Caki2 (cell line): Measurements from ENCODE around the gene TLR5. TPM values are rescaled to one million over a fixed set of nuclear protein-coding genes. Genes with fewer than 3 reads are reported as not detected.
"Not testable (repeated sequence)": the region's sequence is repeated elsewhere in the genome, so short reads cannot be mapped to it uniquely, and the experiment has no call there.

Source experiments
- DNase-seq: peaks from one replicate; pipeline ENCODE4 v3.0.0-alpha.2; 2015; ENCODE audit warnings: low read depth
- in situ Hi-C: cut with HindIII; loops from 2 replicates; pipeline ENCODE4 v1.10.0; 2016; ENCODE audit warnings: low sequenced_read_pairs, low pct_unique_long_range_greater_than_20kb, mixed read lengths
- total RNA-seq: library from RNA; depleted of rRNA; stranded (reverse); fragments of >200 nt; shearing (Covaris generic); gene quantifications from 2 replicates; pipeline ENCODE4 v1.2.3, GENCODE V29; 2014; ENCODE audit warnings: low replicate concordance; rRNA removed

The TLR5 gene, protein sequence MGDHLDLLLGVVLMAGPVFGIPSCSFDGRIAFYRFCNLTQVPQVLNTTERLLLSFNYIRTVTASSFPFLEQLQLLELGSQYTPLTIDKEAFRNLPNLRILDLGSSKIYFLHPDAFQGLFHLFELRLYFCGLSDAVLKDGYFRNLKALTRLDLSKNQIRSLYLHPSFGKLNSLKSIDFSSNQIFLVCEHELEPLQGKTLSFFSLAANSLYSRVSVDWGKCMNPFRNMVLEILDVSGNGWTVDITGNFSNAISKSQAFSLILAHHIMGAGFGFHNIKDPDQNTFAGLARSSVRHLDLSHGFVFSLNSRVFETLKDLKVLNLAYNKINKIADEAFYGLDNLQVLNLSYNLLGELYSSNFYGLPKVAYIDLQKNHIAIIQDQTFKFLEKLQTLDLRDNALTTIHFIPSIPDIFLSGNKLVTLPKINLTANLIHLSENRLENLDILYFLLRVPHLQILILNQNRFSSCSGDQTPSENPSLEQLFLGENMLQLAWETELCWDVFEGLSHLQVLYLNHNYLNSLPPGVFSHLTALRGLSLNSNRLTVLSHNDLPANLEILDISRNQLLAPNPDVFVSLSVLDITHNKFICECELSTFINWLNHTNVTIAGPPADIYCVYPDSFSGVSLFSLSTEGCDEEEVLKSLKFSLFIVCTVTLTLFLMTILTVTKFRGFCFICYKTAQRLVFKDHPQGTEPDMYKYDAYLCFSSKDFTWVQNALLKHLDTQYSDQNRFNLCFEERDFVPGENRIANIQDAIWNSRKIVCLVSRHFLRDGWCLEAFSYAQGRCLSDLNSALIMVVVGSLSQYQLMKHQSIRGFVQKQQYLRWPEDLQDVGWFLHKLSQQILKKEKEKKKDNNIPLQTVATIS
- 0.64 TPM in 1 of 2 replicates, not detected in the other for total RNA-seq

DNA sequence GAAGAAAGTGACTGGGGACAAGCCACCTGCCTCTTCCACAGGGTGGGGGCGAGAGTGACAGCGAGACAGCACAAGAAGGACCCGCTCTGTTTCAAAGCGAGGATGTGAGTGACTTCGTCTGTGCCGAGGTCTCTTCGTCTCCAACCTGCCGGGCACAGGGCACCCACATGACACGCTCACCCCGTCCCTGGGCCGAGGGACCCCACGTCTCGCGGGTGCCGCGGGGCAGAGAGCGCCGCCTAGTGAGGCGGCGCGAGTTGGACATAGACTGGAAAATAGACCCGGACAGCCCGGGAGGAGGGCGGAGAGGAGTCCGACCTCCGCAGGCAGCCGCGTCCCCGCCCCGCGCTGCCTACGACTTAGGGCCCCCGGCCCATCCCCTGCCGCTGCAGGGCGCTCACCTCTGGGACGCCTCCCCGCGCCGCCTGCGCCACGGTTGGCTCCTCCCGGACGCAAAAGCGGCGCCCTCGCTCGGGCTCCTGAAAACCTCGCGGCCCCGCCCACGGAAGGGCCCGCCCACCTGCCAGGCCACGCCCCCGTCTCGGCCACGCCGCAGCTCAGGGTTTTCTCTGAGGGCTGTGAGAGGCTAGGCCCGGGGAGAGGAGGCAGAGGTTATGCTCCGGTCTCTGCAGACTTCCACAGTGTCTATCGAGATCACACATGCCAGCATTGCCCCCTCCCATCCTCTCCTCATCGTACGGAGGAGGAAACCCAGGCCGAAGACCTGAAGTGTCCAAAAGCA, at the start of gene TLR5:
Gene TLR5 (minus strand): TSS at position 454 of the 742 bp plus-strand sequence. CDS start 30,217 bp downstream, outside the sequence.
- in situ Hi-C loops: no loop called here

DNA sequence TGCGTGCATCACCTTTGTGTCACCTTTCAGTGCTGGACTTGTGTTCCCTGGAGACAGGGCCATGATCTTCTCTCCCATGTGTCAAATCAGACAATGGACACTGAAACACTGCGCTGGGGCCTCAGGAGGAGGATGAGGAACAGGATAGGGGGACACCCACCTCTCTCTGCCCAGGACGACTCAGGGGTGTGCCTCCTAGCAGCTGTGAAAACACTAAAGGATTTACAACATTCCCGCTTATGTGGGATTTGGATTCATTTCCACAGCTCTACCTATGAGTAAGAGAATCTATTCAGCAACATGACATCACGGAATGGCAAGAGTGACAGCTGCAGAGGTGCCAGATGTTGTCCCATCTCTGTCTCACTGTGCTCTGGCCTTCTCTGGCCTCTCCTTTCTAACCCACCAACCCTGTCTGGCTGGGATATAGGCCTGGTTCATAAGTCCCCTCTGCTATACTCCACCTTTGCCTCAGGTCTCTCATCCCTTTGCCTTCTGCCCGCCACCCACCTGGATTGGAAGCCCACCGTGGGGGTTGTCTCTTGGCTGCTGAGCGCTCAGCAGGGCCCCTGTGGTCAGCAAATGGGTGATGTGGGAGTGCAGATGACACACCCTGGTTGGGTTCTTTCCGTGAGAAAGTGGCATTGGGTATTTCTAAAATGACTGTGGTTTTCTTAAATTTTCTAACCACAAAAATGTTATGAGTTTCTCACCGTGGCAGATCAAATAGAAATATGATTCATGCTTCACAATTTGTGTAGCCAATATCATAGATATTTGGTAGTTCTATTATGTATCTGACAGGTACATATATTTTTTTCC, 47.1 kb upstream of the TLR5 start:
- DNase-seq: no peak
- in situ Hi-C loops: no loop called here

More for the DNA sequence above, at the start of gene TLR5:
- peak; percentile 84 for DNase-seq

DNA sequence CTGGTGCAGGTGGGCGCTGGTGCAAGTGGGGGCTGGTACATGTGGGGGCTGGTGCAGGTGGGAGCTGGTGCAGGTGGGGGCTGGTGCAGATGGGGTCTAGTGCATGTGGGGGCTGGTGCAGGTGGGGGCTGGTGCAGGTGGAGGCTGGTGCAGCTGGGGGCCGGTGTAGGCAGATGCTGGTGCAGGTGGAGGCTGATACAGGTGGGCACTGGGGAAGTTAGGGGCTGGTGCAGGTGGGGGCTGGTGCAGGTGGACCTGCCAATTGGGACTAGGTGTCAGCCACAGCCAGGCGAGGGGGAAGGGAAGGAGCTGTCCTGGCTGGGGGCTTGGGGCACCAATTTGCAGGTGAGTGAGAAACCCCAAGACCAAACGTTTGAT, 46.5 kb upstream of the TLR5 start:
- DNase-seq: no peak
- in situ Hi-C loops: no loop called here

DNA sequence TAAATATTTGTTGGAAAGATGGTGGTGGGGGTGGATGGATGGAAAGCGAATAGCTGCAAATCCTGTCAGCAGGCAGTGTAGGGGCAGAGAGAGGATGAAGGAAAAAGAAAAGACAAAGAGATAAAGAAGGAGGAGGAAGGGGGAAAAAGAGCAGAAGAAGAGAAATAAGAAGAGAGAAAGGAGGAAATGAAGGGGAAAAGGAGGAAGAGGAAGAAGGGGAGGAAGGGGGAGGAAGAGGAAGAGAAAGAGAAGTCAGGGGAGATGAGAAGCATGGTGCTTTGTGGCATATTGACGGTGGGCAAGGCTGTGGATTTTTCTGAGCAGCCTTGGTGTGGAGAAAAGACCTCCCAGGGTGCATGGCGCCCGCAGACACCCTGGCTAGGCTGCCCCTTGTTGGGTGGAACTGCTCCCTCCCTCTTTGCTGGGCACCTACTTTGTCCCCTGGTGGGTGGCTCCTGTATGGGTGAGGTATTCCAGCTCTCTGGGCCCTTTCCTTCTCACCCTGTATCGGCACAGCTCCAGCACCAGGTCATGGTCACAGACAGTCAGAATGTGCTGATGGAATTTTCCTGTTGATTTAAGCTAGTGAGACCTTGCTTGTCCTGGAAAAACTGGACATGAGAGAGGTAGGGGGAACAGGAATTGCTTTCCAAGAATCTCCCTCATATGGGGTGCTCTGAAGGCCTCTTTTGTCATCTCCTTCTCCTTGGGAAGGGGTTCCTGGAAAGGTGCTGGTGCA, 45.7 kb upstream of the TLR5 start:
- in situ Hi-C loops: no loop called here
- no peak for DNase-seq

DNA sequence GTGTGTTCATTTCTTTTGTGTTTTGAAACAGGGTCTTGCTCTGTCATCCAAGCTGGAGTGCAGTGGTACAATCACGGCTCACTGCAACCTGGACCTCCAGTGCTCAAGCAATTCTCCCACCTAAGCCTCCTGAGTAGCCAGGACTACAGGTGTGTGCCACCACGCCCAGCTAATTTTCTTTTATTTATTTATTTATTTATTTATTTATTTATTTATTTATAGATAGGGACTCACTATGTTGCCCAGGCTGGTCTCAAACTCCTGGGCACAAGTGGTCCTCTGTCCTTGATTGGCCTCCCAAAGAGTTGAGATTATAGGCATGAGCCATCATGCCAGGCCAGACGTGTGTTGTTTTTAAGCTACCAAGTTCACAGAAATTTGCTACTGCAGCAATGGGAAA, 43.8 kb upstream of the TLR5 start:
- in situ Hi-C loops: no loop called here

DNA sequence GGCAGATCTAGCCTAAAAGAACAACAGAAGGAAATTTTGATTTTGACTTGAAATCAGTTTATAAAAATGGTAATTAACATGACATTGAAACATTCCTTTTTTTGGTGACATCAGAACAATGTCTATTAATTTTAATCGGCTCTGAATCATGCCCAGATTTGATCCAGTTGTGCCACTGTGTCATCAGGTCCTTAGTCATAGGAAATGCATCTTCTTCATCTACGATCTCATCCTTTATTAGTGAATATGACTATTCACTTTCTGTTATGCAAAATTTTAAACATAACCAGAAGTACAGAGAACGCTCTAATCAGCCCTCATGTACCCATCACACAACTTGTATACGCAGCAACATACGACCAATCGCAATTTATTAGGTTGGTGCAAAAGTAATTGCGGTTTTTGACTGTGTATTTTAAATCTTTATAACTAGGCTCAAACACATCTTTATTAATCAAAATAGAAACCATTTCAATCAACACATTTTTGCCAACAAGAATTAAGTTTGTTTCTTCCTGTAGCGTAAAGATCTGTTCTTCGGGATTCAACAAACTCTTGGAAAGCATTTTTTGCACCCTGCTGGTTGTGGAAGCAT, 40.3 kb upstream of the TLR5 start:
- DNase-seq: no peak
- in situ Hi-C loops: no loop called here

More for the DNA sequence above, 43.8 kb upstream of the TLR5 start:
- no peak for DNase-seq

DNA sequence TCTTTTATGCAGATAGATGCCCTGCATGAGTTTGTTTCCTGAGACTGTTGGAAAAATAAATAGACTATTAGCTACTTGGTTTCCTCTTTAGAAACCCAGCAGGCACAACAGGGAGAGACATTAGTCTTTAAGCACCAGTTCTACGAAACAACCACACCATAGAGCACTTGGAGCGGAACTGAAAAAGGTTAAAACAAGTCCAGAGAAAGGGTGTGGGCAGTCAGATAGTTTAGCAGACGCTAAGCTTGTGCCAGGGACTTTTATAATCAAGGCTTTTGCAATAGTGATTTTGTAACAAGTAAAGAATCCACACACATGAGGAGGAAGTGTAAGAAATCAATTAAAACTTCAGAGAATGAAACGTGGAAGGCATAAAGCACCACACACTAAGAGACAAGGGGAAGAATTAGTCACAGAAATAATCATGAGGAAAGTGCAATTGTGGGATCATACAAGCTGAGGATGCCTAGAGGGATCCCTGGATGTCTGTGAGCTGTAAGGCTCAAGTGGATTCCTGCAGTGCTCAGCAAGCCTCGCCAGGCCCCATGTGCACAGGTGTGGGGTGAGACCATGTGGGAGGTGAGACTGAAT, 37.8 kb upstream of the TLR5 start:
- no peak for DNase-seq
- in situ Hi-C loops: no loop called here

DNA sequence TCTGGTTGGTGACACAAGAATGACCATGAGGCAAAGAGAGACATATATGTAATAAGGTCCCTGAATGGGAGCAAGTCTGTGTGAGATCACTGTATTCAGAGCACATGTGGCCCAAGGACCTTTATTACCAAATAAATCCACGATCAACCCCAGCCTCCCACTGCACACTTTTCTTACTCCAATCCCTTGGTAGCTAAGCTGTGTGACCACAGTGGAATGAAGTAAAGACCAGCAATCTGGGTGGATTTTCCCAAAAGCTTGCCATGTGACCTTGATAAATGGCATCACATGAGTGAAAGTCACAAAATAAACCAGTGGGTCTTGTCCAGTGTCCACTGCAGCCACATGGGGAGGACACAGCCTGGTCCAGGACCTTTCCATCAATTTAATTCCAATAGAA, 36.7 kb upstream of the TLR5 start:
- DNase-seq: no peak
- in situ Hi-C loops: no loop called here

DNA sequence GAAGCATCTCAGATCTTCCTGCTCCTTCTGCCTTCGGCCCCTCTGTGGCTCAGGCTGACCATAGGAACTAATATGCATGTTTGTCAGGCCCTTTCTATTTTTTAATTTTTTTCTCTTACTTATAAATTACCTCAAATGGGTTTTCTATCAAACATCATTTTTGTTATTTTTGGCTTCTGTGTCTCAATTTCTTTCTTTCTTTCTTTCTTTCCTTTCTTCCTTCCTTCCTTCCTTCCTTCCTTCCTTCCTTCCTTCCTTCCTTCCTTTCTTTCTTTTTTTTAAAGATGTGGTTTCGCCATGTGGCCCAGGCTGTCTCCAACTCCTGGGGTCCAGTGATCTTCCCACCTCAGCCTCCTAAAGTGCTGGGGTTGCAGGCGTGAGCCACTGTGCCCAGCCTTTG, 36.2 kb upstream of the TLR5 start:
- DNase-seq: no peak
- in situ Hi-C loops: no loop called here

DNA sequence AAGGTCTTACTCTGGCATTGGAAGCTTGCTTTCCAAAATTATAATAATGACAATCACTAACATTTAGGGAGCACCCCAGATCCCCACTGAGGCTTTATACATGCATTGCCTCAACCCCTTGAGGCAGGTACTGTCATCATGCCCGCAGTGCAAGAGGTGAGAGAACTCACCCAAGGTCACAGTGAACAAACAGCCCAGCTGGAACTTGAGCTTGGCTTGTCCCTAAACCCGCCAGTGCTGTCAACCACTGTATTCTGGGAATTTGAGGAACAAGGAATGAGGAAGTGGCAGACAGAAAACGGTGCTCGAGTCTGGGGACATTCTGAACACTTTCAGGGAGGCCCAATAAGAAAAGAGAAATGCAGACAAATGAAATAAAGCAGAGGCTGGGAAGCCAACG, 34.6 kb upstream of the TLR5 start:
- in situ Hi-C loops: no loop called here
- DNase-seq: no peak

DNA sequence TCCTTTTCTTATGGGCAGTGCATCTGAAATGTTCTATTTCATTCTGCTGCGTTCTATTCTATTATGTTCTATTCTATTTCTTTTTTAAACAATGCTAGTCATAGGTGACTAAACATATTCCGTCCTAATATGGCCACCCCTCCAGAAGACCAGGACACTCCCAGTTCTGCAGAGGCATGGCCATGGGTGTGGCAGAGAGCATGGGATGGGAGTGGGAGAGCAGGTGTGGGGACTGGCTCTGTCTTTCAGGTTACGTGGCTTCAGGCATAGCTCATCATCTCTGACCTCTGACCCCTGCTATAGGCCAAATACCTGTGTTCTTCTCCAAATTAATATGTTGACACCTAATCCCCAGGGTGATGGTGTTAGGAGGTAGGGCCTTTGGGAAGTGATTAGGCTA, 33.4 kb upstream of the TLR5 start:
- in situ Hi-C loops: no loop called here
- DNase-seq: no peak

DNA sequence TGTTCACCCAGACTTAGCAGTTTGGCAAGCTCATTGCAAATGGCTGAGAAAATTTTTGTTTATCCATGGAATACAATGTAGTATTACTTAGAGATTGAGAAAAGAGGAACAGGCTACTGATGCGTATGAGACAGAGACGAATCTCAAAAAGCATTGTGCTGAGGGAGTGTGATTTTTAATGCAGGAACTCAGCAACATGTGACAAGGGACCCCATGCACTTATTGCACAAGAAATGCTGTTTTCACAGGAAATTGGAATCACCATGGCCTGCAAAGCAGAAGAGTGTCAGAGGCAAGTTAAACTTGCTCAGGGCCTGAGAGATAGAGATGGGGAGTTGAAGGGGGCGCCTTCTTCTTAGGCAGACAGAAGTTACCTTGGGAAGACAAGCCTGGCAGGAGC, 32.6 kb upstream of the TLR5 start:
- DNase-seq: no peak
- in situ Hi-C loops: no loop called here

DNA sequence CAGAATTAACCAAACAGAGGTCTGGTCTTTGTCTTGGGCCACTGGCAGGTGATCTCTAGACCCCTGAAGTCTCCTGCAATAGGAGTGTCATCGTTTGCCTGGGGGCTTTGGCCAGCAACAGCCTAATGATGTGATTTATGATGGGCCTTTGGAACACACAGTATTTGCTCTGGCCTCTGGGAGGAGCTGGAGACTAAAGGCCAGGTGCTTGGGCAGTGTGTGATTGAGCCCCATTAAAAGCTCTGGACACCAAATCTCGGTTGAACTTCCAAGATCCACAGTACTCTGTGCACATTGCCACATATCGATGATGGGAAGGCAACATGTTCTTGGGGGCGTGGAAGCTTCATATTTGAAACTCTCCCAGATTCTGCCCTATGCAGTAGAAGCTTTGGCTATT, 32.0 kb upstream of the TLR5 start:
- in situ Hi-C loops: no loop called here
- DNase-seq: no peak

DNA sequence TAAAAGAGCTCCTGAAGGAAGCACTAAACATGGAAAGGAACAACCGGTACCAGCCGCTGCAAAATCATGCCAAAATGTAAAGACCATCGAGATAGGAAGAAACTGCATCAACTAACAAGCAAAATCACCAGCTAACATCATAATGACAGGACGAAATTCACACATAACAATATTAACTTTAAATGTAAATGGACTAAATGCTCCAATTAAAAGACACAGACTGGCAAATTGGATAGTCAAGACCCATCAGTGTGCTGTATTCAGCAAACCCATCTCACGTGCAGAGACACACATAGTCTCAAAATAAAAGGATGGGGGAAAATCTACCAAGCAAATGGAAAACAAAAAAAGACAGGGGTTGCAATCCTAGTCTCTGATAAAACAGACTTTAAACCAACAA, 26.4 kb upstream of the TLR5 start:
- DNase-seq, in situ Hi-C loops: not testable (repeated sequence)

DNA sequence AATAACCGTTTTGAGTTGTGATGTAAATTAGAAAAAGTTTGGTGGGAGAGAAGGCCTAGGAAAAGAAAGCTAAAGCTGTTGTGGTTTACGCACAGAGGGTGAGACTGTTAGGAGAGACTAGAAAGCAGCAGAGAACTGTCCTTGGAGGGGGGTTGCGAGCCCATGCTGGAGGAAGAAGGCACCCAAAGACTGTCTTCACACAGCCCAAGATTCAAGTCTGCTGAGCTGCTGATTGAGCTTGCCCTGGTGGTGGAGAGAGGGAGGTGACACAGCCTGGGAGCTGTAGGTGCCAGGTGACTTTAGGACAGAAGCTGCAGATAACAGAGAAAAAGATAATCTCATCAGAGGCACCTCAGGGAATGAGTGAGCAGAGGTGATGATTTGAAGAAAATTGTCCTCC, 18.3 kb upstream of the TLR5 start:
- DNase-seq: no peak
- in situ Hi-C loops: no loop called here

DNA sequence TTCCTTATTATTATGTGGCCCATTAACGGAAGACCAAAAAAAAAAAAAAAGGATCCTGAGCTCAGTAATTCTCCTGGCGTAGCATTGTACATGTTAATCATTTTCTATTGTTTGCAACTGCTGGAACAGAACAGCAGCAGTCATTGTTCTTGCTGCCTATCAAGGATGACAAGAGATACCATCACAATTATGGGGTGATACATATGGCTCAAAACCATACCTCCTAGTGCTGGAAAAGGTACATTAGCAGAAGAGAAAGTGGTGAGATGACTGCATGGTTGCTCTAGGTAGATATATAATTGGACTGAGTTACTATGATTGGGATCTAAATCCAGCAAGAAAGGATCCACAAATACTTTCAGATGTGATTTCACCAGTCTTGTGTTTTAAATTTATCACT, 13.3 kb upstream of the TLR5 start:
- in situ Hi-C loops: no loop called here
- DNase-seq: no peak

DNA sequence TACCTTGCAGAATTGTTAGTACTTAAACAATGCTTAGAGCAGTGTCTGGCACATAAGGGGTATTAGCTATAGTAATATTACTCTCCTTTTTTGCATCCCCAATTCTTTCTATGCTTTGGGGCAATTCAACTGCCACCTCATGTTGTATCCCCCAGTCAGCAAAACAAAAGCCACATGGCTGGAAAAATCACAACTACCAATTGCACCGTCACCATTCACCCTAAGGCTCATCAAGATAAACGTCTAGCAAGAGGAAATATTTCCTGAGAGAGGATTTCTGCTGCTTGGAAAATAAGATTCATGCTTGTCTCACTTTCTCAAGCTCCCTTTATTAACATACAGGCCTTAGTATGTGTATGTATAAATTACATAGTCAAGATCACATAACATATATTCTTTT, 12.1 kb upstream of the TLR5 start:
- no peak for DNase-seq
- in situ Hi-C loops: no loop called here
